IPS-NIHi11 (cell line): ENCODE results near the gene KRTAP5-4.
"Not testable (repeated sequence)": the region's sequence is repeated elsewhere in the genome, so short reads cannot be mapped to it uniquely, and the experiment has no call there.

Experiments used
- DNase-seq: peaks from one replicate; pipeline ENCODE4 v3.0.0; 2012; ENCODE audit warnings: mixed read lengths, low spot score

KRTAP5-4 gene

DNA sequence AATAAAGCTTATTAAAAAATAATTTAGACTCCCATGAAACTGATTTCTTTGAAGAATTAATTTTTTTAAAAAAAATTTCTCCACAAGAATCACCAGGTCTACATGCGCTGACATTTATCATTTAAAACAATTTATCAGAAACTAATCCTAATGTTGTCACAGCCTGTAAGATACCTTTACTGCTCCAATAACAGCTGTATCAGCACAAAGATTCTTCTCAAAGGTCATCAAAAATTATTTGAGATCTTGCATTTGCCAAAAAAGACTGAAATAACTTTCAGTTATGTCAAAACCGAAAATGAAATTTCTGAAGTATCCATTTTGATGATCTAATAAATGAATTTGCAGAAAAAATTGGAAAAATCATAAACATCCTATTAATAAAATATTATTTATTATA lies 15.7 kb upstream of the KRTAP5-4 start:
- DNase-seq, result no peak

DNA sequence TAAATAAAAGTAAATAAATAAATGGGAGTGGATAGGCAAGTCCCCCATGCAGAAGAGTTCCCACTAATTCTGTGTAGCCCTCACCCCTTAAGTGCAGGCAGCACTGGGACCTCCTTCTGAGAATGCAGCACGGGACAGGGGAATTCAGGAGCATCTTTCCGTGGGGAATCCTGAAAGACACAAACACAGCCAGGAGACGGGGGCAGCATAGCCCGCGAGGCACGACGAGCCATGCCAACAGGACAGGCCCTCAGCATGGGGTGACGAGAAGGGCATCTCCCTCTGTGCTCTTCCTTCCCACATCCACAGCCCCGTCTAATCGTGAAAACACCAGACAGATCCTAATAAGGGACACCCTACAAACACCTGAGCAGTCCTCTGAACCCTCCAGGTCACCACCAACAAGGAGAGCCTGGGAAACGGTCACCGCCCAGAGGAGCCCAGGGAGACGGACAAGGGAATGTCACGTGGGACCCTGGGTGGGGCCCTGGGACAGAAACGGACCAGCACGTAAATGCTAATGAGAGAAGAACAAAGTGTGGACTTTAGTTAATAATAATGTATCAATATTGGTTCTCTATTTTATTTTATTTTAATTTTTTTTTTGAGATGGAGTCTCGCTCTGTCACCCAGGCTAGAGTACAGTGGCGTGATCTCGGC lies 14.5 kb upstream of the KRTAP5-4 start:
- no peak for DNase-seq

DNA sequence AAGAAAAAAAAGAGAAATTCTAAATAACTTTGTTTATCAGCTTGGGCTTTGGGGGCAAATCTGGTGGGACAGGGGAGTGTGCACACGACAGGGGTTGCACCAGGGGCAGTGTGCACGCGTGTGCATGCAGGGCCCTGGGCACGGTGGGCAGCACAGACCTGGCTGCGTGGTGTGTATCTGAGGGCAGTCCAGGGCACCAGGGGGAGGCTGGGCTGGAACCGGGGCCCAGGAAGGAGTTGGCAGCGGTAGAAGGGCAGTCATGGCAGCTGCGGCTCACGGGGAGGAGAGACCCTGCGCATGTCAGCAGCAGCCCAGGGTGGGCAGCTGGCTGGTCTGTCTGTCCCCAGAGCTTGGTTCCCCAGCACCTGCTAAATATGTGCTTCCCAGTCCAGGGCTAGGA lies 11.9 kb upstream of the KRTAP5-4 start:
- no peak for DNase-seq

DNA sequence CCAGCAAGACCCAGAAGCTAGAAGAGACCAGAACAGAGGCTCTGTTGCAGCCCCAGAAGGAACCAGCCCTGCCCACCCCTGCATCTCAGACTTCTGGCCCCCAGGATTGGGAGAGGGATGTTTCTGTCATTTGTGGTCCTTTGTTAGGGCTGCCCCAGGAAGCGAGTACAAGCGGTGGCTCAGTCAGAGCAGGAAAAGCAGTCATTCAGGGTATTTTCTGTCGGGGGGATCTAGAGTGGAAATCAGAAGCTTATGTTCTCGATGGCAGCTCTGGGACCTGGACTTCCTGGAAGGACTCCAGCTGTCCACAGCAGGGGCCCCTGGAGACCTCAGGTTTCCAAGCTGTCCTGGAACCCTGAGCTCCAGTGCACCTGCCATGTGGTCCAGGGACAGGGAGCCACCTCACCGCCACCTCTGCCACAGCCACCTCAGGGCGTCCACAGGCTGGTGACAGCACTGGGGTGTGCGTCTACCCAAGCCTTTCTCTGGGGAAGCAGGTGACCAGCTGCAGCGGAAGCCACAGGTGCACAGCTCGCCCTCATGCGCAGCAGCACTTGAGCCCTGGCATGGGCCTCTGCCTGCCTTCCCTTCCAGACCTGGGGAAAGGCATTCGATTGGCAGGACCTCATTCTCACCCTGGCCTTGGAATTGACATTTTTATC lies 10.2 kb upstream of the KRTAP5-4 start:
- DNase-seq, result no peak

DNA sequence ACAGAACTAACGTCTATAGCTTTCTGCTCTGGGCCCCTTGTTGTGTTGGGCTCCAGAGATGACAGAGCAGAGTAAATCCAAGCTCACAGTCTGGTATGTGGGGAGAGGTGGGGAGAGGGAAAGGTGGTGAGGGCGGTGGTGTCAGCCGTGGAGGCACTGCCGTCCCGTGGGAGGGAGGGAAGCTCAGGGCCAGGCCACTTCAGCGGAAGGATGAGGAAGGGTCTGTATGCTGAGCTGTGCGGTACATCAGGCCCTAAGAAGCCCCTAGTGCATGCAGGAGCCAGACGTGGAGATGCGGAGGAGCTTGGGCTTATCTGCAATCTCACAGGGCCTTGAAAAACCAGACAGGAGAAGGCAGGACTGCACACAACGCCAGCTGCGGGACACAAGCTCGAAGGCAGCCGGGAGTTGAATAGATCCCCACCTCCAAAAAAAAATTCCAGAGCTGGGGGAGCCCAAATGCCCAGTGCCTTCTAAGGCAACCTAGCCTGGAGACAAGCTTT lies 9.2 kb upstream of the KRTAP5-4 start:
- no peak for DNase-seq

DNA sequence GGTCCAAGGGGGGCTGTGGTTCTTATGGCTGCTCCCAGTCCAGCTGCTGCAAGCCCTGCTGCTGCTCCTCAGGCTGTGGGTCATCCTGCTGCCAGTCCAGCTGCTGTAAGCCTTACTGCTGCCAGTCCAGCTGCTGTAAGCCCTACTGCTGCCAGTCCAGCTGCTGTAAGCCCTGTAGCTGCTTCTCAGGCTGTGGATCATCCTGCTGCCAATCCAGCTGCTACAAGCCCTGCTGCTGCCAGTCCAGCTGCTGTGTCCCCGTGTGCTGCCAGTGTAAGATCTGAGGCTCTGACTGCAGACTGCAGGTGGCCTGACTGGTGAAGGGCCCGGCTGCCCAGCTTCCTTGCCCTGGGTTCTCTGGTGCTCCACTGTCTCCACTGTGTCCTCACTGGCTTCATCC lies 8.3 kb upstream of the KRTAP5-4 start:
- DNase-seq, result no peak

DNA sequence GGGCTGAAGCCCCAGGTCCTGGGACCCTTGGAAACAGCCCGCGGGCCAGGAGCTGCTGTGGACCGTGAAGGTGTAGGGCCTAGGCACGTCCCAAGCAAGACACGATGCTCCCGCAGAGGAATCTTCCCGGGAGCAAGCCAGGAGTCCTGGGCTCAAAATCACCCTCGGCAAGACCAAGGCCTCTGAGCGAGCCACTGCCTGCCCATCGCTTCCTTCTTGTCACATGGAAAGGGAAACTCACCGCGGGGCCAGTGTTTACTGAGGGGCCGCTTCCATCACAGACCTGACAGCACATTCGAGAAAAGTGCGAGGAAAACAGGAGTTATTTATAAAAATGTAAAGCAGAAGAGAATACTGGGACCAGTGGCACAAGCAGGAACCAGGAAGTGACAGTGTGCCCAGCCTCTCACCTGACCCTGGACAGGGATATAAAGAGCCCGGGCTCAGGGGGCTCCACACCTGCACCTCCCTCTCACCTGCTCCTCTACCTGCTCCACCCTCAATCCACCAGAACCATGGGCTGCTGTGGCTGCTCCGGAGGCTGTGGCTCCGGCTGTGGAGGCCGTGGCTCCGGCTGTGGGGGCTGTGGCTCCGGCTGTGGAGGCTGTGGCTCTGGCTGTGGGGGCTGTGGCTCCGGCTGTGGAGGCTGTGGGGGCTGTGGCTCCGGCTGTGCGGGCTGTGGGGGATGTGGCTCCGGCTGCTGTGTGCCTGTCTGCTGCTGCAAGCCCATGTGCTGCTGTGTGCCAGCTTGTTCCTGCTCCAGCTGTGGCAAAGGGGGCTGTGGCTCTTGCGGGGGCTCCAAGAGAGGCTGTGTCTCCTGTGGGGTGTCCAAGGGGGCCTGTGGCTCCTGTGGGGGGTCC lies 7.6 kb upstream of the KRTAP5-4 start, which contains the start of gene KRTAP5-5:
Gene KRTAP5-5, plus strand, starts transcription at position 450 of the 860 bp plus-strand sequence. Its CDS starts 66 bp downstream, at position 516.
- no peak for DNase-seq

DNA sequence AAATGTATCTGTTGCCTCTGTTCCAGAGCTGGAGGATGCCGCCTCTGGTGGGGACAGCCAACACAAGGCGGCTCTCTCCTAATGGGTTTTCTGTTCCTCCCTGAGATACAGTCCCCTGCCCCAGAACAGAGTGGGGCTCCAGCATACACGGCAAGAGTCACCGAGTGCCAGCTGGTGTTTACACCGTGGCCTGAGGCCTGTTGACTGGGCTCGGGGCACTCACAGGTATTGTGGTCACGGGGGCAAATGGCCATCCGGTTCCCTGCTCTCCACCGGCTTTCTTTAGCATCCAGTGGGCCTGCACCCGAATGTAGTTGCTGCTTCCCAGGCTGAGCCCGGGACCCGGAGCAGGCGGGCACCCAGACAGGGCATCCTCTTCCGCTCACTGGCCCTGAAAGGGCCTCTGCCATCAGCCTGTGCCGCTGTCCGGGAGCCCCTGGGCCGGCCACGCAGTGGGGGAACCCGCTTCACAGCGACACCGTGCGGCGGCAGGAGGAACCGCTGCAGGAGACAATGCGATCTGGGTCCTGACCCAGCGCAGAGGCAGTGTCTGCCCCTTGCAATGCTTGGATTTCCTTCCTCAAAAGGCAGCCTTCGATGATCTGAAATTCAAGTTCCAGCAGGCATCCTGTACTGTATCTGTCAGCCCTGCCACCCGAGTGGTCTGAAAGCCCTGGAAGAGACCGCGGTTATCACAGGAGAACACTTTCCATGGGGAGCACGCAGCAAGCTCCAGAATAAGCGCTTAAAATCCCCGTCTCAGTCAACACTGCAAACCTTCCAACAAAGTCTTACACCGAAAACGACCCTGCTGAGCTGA lies 6.8 kb upstream of the KRTAP5-4 start:
- DNase-seq, result peak; percentile 95

DNA sequence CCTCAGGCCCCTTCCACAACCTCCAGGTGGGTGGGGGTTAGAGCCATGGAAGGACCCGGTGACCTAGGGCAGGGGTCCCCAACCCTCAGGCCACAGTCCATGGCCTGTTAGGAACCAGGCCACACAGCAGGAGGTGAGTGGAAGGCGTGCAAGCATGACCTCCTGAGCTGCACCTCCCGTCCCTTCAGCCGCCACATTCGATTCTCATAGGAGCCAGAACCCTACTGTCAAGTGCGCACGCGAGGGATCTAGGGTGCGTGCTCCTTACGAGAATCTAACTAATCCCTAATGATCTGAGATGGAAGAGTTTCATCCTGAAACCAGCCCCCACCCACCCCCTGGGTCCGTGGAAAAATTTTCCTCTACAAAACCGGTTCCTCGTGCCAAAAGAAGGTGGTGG lies 3.6 kb upstream of the KRTAP5-4 start:
- DNase-seq, result no peak

DNA sequence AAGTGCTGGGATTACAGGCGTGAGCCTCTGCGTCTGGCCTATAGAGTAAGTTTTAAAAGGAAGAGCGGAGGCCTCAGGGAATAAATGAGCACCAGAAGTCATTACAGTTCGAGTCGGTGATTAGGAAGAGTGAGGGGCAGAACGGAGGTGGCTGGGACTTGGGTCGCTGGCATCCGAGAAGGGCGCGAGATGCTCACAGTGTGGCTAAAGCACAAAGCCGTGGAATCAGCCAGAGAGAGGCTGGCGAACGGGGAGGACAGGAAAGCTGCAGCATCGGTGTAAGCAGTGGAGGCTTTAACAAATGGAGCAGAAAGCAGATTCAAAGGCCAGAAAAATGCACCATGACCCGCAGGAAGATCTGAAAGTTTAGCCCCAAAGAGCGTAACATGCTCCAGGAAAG lies 2.7 kb upstream of the KRTAP5-4 start:
- DNase-seq, result no peak

DNA sequence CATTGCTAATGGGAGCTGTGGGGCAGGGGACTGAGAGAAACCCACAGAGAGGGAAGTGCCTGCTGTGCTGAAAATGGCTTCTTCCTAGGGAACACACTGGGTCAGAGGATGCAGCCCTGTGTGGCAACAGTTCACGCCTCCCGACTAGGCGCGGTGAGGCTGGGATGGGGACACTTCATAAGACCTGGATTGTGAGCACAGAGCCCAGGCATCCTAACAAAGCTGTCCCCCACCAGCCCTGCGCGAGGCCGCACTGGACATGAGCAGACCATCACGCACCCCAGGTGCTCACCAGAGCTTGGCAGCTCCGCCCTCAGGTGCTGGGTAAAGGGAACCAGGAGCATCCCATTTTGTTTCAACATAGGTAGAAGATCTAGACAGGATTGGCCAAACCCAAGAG lies 1.8 kb upstream of the KRTAP5-4 start:
- no peak for DNase-seq

DNA sequence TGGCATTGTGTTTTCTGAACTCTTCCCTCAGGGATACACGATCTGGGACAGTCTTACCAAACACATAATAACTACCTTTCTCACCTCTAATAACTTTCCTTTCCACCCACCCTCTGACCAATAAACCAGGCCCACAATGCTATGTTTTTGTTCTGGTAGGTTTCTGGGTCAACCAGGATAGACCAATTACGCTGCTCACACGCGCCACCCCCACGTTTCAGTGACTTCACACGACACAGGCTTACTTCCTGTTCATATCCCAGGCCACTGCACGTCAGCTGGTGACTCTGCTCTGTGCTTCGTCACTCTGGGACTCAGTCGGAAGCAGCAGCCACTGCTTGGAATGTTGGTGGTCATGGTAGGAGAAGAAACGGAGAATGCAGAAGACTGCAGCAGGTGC lies 2.5 kb downstream of the KRTAP5-4 start:
- DNase-seq, result no peak

DNA sequence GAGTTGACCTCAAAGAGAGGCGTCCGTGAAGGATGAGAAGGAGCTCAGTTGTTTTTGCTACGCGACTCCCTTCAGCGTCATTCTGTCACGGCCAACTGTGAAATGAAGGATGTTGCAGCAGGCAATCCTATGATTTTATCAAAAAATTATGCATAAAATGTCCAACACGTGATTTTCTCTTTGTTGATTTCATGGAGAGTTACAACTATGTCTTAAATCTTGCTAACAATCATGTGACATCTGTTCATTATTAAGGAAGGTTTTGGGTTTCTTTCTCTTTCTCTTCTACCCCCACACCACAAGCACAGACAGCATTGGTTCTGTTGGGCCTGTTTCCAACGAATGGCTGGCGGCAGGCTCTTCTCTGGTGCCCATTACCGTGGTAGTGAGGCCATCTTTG lies 3.7 kb downstream of the KRTAP5-4 start:
- no peak for DNase-seq

DNA sequence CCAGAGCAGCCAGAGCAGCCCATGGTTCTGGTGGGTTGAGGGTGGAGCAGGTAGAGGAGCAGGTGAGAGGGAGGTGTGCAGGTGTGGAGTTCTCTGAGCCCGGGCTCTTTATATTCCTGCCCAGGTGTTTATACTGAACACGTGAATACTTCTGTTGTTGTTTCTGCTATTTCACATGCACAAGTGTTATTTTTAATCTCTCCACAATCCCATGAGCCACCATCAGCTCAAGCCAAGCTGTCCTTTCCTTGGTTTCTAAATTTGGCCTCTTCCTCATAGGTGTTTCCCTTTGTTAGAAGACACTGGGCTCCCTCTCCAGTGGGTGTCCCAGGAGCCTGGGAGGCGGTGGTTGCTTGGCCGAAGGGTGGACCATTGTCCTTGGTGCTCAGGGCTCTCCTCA lies 13.6 kb downstream of the KRTAP5-4 start, which contains the start of gene KRTAP5-3:
Gene KRTAP5-3, minus strand, starts transcription at position 101 of the 400 bp plus-strand sequence. Its CDS starts 78 bp downstream, at position 23.
- DNase-seq, result no peak

DNA sequence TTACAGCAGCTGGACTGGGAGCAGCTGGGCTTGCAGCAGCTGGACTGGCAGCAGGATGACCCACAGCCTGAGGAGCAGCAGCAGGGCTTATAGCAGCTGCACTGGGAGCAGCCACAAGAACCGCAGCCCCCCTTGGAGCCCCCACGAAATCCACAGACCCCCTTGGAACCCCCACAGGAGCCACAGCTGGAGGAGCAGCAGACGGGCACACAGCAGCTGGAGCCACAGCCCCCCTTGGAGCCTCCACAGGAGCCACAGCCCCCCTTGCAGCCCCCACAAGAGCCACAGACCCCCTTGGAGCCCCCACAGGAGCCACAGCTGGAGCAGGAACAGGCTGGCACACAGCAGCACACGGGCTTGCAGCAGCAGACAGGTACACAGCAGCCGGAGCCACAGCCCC lies 14.0 kb downstream of the KRTAP5-4 start:
- DNase-seq, result not testable (repeated sequence)

DNA sequence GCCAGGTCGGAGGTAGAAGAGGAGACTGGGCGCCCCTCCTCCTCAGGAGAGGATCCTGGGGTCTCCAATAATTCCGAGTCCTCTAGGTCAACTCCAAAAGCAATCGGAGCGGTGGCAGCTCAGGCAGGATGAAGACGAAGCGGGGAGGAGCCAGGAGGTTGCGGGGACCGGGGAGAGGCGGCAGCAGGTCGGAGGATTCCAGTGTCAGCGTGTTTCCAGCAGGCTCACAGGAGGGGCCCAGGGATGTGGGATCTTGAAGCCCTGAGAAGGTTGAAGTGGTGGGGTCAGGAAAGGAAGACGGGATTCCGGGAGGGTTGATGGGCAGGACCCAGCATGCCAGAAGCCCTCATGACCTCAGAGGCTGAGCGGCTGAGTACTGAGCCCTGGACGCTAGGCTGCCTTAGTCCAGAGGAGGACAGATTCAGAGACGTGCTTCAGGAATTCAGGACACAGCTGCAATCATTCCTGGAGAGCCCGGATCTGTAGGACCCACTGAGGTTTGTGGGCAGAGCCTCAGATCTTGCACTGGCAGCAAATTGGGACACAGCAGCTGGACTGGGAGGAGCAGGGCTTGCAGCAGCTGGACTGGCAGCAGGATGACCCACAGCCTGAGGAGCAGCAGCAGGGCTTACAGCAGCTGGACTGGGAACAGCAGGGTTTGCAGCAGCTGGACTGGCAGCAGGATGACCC lies 14.6 kb downstream of the KRTAP5-4 start:
- not testable (repeated sequence) for DNase-seq

DNA sequence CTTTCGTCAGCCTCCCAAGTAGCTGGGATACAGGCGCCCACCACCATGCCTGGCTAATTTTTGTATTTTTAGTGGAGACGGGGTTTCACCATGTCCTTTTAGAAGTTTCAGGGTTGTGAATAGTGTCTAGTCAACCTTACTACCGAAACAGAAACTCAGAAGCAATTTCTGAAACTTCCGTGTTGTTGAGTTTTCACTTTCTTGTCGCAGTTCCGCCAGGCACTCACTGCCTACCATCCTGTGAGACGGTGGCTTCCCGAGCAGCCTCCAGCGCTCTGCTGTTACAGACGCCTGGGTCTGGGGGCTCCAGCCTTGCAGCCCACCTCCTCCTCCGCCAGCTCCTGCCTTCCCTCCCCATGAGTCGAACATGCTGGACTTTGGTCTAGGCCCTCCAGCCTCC lies 16.0 kb downstream of the KRTAP5-4 start:
- not testable (repeated sequence) for DNase-seq

DNA sequence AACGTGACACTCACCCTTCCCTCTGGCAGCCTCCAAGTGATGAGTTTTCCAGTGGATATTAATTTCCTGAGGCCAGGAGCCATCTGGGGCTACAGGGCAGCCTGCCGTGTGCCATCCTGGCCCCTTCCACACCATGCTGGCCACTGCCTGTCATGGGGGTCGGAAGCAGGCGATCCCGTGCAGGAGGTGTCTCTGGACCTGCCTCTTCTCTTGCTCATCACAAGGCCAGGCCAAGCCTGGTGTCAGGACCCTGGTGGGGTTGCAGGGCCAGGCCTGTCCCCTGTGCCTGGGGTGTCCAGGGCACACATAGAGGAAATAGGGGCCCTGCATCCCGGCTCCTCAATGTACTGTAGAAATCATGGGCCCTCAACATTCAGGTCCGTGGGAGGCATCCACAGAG lies 17.2 kb downstream of the KRTAP5-4 start:
- no peak for DNase-seq

DNA sequence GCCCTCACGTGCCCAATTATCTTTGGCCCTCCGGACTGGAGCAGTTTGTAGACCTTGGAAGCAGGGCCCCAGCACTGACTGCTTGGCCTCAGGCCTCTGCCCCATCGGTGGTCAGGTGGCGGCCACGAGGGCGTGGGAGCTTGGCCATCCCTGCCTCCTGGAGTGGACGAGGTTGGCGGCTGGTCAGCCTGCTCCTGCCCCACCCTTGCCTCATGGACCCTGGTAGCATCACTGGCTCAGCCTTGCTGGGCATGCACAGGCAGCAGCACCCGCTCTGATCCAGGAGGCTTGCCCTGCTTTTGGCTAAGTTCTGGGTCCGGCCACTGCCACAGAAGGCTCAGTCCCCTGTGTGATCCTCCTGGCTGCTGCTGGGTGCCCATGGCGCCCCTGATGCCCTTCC lies 17.8 kb downstream of the KRTAP5-4 start:
- no peak for DNase-seq

DNA sequence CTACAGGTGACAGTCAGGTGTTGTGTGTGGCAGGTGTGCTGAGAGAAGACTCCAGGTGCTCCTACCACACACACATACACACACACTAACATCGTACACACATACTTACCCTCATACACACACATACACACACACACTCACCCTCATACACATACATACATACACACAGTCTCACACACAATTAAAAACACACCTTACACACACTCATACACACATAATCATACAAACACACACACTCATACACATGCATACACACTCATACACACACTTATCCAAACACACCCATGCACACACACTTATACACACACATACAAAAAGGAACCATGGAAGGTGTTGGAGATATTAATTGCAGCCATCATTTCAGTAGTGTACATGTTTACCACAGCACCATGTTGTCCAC lies 18.3 kb downstream of the KRTAP5-4 start:
- no peak for DNase-seq

DNA sequence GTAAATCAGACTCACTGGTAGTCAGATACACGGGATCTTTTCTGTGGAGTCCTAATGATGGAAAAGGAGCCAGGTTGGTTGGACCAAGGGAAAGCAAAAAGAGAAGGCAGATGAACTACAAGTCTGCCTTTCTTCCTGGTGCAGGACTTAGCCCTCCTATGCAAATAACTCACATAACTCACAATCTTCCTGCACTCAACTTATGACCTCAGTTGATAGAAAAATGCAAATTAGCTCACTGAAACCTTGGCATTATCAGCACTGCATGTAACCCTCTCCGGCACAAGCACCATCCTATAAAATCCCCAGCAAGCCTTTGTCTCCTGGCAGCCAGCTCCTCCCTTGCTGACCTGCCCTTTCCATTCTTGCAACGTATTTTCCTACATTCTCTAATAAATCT lies 20.3 kb downstream of the KRTAP5-4 start:
- DNase-seq, result not testable (repeated sequence)
